Gastroesophageal sphincter (tissue), 4 donors: ENCODE results near the gene SLC25A6. TPM values are rescaled to one million over a fixed set of nuclear protein-coding genes. Genes with fewer than 3 reads are reported as not detected.

ENCODE experiments used
- ATAC-seq: fragments of 150-250 bp; one replicate; pipeline ENCODE4 v1.9.1; 2016; ENCODE audit warnings: mild to moderate bottlenecking, moderate library complexity
- H3K27ac ChIP-seq, 4 donors: fragments of 200-600 bp; sonication (generic) in 3 of 4; 1 replicate in 3 of 4; 2 replicates in 1 of 4; pipeline ENCODE4 v1.5.1; 2016 to 2019
- H3K27me3 ChIP-seq: fragments of 200-600 bp; sonication (generic); one replicate; pipeline ENCODE4 v1.5.1; 2019
- H3K36me3 ChIP-seq, 2 donors: fragments of 200-600 bp; sonication (generic); one replicate each; pipeline ENCODE4 v1.5.1; 2019; ENCODE audit warnings: control low read depth in 1 of 2
- H3K4me1 ChIP-seq, 3 donors: fragments of 200-600 bp; sonication (generic); 1 replicate in 2 of 3; 2 replicates in 1 of 3; pipeline ENCODE4 v1.5.1; 2016 to 2019; ENCODE audit warnings: control low read depth in 2 of 3
- H3K4me3 ChIP-seq, 2 donors: fragments of 200-600 bp; sonication (generic); one replicate each; pipeline ENCODE4 v1.5.1; 2019; ENCODE audit warnings: mild to moderate bottlenecking in 1 of 2, moderate library complexity in 1 of 2
- H3K9me3 ChIP-seq, 3 donors: fragments of 200-600 bp; sonication (generic); one replicate each; pipeline ENCODE4 v1.5.1; 2017 to 2019; ENCODE audit warnings: control low read depth in 2 of 3
- EP300 ChIP-seq: sonication (generic); formaldehyde crosslinking; IDR thresholded peaks from one replicate; pipeline ENCODE4 v1.6.1; 2017; ENCODE audit warnings: antibody characterized with exemption, mild to moderate bottlenecking
- POLR2A ChIP-seq, 2 donors: fragments of 450-650 bp; IDR thresholded peaks; one replicate each; pipeline ENCODE4 v1.6.1; 2017; ENCODE audit warnings: antibody characterized with exemption in 2 of 2, mild to moderate bottlenecking in 2 of 2, moderate library complexity in 1 of 2
- POLR2AphosphoS5 ChIP-seq: sonication (generic); formaldehyde crosslinking; IDR thresholded peaks from one replicate; pipeline ENCODE4 v1.6.1; 2017; ENCODE audit warnings: antibody characterized with exemption
- WGBS, 2 donors: methylation state at CpG; one replicate each; pipeline ENCODE4 v1.1.5; 2018; ENCODE audit warnings: low coverage in 1 of 2; 5-methylcytosine and 5-hydroxymethylcytosine counted together
- total RNA-seq, 4 donors: library from RNA; depleted of rRNA; stranded (reverse); fragments of >200 nt; gene quantifications; one replicate each; pipeline ENCODE4 v1.1.0, GENCODE V29; 2016
- TF ChIP-seq, protein P1 (sequence below), 4 experiments: fragments of 200-600 bp in 2 of 4; fragments of 450-650 bp in 2 of 4; sonication (generic) in 1 of 4; IDR thresholded peaks; one replicate each; pipeline ENCODE4 v1.5.1; 2017 to 2019; ENCODE audit warnings: antibody characterized with exemption in 4 of 4, mild to moderate bottlenecking in 2 of 4, moderate library complexity in 2 of 4

Gene SLC25A6
- total RNA-seq, 4 donors from 2014 or later: 204 to 408 (median 268) TPM

DNA sequence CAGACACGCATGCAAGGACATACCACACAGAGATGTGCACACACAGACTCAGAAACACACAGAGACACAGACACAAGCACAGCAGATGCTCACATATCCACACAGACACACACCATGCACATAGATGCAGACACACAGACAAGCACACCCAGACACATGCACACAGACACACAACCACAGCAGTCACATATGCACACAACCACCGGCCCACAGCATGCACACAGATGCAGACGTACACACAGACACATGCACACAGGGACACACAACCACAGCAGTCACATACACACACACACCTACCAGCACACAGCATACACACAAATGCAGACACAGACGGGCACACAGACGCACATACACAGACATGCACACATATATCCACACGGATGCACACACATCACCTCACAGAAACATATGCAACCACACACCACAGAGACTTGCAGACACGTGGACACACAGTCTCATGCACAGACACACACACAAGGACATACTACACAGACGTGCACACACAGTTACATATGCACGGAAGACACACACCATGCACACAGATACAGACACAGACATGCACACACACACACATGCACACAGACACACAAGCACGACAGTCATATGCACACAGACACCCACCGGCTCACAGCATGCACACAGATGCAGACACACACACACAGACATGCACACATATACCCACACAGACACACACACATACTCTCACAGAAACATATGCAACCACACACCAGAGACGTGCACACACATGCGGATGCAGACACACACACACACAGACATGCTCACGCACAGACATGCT, 25.2 kb upstream of the SLC25A6 start:
- Histone ChIP-seq H3K9me3 (peaks cover 0 to 15% (median 0%) of the 10 kb centered on the region in 3 donors), H3K27ac (no peak overlapping the region), H3K4me1 (no peaks in the 10 kb centered on the region), H3K27me3 (no peaks in the 10 kb centered on the region), H3K36me3 (peaks cover 0 to 89% of the 10 kb centered on the region in 2 donors), H3K4me3 (no peak overlapping the region)
- WGBS, 2 donors: 53 to 70% methylated on average over 5 to 7 of the region's 14 CpGs
- TF ChIP-seq POLR2AphosphoS5: no peak
- TF ChIP-seq, protein P1, sequence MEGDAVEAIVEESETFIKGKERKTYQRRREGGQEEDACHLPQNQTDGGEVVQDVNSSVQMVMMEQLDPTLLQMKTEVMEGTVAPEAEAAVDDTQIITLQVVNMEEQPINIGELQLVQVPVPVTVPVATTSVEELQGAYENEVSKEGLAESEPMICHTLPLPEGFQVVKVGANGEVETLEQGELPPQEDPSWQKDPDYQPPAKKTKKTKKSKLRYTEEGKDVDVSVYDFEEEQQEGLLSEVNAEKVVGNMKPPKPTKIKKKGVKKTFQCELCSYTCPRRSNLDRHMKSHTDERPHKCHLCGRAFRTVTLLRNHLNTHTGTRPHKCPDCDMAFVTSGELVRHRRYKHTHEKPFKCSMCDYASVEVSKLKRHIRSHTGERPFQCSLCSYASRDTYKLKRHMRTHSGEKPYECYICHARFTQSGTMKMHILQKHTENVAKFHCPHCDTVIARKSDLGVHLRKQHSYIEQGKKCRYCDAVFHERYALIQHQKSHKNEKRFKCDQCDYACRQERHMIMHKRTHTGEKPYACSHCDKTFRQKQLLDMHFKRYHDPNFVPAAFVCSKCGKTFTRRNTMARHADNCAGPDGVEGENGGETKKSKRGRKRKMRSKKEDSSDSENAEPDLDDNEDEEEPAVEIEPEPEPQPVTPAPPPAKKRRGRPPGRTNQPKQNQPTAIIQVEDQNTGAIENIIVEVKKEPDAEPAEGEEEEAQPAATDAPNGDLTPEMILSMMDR (IDR thresholded peaks at IDR 0.05): no peak
- TF ChIP-seq EP300: no peak
- no peak for TF ChIP-seq POLR2A (IDR thresholded peaks at IDR 0.05)
- no peak for ATAC-seq

DNA sequence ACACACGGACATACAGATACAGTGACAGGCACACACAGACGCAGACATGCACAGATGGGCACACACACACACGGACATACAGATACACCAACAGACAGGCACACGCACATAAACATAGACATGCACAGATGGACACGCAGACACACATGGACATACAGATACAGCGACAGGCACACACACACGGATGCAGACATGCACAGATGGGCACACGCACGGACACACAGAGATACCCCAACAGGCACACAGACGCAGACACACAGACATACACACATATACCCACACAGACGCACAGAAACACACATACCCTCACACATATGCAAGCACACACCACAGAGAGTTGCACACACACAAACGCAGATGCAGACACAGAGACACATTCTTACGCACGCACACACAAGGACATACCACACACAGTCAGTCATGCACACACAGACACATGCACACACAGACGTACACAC, 24.4 kb upstream of the SLC25A6 start:
- no peak for ATAC-seq
- H3K27me3 ChIP-seq: no peaks in the 10 kb centered on the region
- TF ChIP-seq EP300 (no peak), POLR2AphosphoS5 (no peak), POLR2A (IDR thresholded peaks at IDR 0.05) (no peak)
- TF ChIP-seq, protein P1 (IDR thresholded peaks at IDR 0.05): no peak
- H3K4me1 ChIP-seq: no peaks in the 10 kb centered on the region
- peaks cover 0 to 9% (median 0%) of the 10 kb centered on the region in 3 donors for H3K9me3 ChIP-seq
- H3K4me3 ChIP-seq: no peak overlapping the region
- peaks cover 0 to 89% of the 10 kb centered on the region in 2 donors for H3K36me3 ChIP-seq
- no peak overlapping the region for H3K27ac ChIP-seq
- WGBS, 2 donors: 59 to 67% methylated on average over 3 to 11 of the region's 15 CpGs

DNA sequence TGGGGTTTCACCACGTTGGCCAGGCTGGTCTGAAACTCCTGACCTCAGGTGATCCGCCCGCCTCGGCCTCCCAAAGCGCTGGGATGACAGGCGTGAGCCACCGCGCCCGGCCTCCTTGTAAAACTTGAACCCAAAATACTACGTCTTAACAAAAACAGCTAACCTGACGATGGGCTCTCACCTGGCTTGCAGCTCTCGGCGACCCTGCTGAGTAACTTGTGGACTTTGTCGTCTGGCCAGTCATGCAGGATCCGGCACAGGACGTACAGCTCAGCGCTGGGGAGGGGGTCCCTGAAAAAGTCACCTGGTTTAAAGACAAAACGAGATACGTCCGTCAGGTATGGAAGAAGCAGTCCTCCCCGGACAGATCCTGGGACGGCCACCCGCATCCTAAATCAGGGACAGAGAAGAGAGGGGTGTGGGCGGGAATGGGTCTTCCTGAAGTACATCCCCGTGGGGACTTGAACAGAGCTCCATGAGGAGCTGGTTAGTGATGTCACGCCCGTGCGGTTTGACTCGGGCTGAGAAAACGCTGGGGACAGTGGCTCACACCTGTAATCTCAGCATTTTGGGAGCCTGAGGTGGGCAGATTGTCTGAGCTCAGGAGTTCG, 20.7 kb upstream of the SLC25A6 start:
- Histone ChIP-seq H3K4me3 (no peak overlapping the region), H3K27me3 (no peaks in the 10 kb centered on the region), H3K9me3 (no peaks in the 10 kb centered on the region), H3K4me1 (no peaks in the 10 kb centered on the region), H3K27ac (no peak overlapping the region), H3K36me3 (peaks cover 0 to 66% of the 10 kb centered on the region in 2 donors)
- no peak for ATAC-seq
- WGBS, 2 donors: 89% methylated on average over 23 of the region's 31 CpGs; no CpG with 5 or more reads in 1 of the 2 donors
- TF ChIP-seq EP300: no peak
- TF ChIP-seq POLR2A (IDR thresholded peaks at IDR 0.05): no peak
- TF ChIP-seq, protein P1 (IDR thresholded peaks at IDR 0.05): no peak

DNA sequence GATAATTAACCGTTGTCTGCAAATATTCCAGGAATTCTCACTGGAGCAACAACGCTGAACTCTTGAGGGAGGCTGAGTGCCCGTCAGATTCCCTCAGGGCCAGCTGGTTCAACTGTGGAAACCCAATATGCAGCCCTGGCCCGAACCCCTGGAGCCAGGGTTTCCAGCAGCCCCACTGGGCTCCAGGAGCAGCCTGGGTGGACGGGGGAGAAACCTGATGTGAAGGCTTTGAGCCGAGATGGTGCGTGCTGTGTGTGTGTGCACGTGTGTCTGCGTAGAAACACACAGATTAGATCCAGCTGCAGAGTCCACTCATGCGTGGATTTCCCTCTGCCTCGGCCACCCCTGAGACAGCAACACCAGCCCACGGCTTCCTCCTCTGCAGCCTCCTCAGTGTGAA, 19.4 kb upstream of the SLC25A6 start:
- Histone ChIP-seq H3K4me3 (no peak overlapping the region), H3K36me3 (peaks cover 0 to 68% of the 10 kb centered on the region in 2 donors), H3K4me1 (no peaks in the 10 kb centered on the region), H3K27ac (no peak overlapping the region), H3K9me3 (no peaks in the 10 kb centered on the region), H3K27me3 (no peaks in the 10 kb centered on the region)
- TF ChIP-seq POLR2AphosphoS5 (no peak), EP300 (no peak), POLR2A (IDR thresholded peaks at IDR 0.05) (no peak)
- TF ChIP-seq, protein P1 (IDR thresholded peaks at IDR 0.05): no peak
- ATAC-seq: no peak
- 67 to 85% methylated on average over 3 to 5 of the region's 12 CpGs for WGBS, 2 donors
